Memory B cell (primary cell): Measurements from ENCODE around the gene B3GALT2.
A peak's percentile ranks its signal among the peaks of the same experiment; 100 is the strongest.

Experiments
- ATAC-seq: fragments of 150-1000 bp; cut with Tn5 transposase; 2 replicates; pipeline ENCODE4 v1.10.0; 2021; ENCODE audit warnings: low read depth, mild to moderate bottlenecking, moderate library complexity
- DNase-seq, 2 donors: peaks; one replicate each; pipeline ENCODE4 v3.0.0; 2022; ENCODE audit warnings: low spot score in 2 of 2
- H3K27ac Mint-ChIP-seq: one replicate; pipeline ENCODE4 v1.8.0; 2022; ENCODE audit warnings: mild to moderate bottlenecking, moderate library complexity, mixed read lengths
- H3K27me3 Mint-ChIP-seq: one replicate; pipeline ENCODE4 v1.8.0; 2022; ENCODE audit warnings: mixed read lengths
- H3K36me3 Mint-ChIP-seq: one replicate; pipeline ENCODE4 v1.8.0; 2022; ENCODE audit warnings: mild to moderate bottlenecking, mixed read lengths
- H3K4me1 Mint-ChIP-seq: one replicate; pipeline ENCODE4 v1.8.0; 2022; ENCODE audit warnings: mixed read lengths
- H3K4me3 Mint-ChIP-seq: one replicate; pipeline ENCODE4 v1.8.0; 2022; ENCODE audit warnings: mild to moderate bottlenecking, moderate library complexity, mixed read lengths
- H3K9me3 Mint-ChIP-seq: one replicate; pipeline ENCODE4 v1.8.0; 2022; ENCODE audit warnings: mixed read lengths

The B3GALT2 gene

DNA sequence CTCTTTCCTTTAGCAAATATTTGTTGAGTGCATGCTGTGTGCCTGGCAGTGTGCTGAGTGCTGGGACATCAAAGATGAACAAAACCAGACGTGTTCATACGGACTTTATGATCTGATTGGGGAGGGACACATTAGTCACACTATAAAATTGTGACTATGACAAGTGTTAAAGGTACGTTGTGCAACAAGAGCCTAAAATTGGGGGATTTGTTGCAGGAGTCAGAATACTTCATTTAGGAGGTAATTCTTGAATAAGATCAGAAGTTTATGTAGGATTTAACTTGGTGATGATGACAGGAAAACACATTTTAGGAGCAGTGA is 29.6 kb downstream of the B3GALT2 start:
- no peak for DNase-seq
- Mint-ChIP-seq H3K27ac (peak overlapping the region; percentile 66), H3K36me3 (peaks cover 15% of the 10 kb centered on the region), H3K4me3 (no peak overlapping the region), H3K9me3 (no peaks in the 10 kb centered on the region), H3K4me1 (peaks cover 11% of the 10 kb centered on the region), H3K27me3 (no peaks in the 10 kb centered on the region)
- no peak for ATAC-seq

- H3K9me3 Mint-ChIP-seq = no peaks in the 10 kb centered on the region
- no peak for ATAC-seq
- H3K4me1 Mint-ChIP-seq = peaks cover 11% of the 10 kb centered on the region
Observed at GRCh38 chr1:193156117-193156821, 30.1 kb downstream of the B3GALT2 start.

GRCh38 chr1:193144999-193145398 is 41.4 kb downstream of the B3GALT2 start:
- H3K27ac Mint-ChIP-seq = no peak overlapping the region
- no peak for ATAC-seq
- no peaks in the 10 kb centered on the region for H3K27me3 Mint-ChIP-seq
- DNase-seq = no peak
- peaks cover 24% of the 10 kb centered on the region for H3K36me3 Mint-ChIP-seq
- no peaks in the 10 kb centered on the region for H3K9me3 Mint-ChIP-seq
- no peak overlapping the region for H3K4me3 Mint-ChIP-seq
- H3K4me1 Mint-ChIP-seq = no peaks in the 10 kb centered on the region

More at GRCh38 chr1:193156117-193156821, 30.1 kb downstream of the B3GALT2 start:
- H3K36me3 Mint-ChIP-seq = peaks cover 18% of the 10 kb centered on the region
- H3K27ac Mint-ChIP-seq = peak overlapping the region; percentile 66
- DNase-seq = no peak
- H3K4me3 Mint-ChIP-seq = no peak overlapping the region
- no peaks in the 10 kb centered on the region for H3K27me3 Mint-ChIP-seq

- no peak for DNase-seq
Observed at GRCh38 chr1:193144361-193144938, 42.0 kb downstream of the B3GALT2 start.

DNA sequence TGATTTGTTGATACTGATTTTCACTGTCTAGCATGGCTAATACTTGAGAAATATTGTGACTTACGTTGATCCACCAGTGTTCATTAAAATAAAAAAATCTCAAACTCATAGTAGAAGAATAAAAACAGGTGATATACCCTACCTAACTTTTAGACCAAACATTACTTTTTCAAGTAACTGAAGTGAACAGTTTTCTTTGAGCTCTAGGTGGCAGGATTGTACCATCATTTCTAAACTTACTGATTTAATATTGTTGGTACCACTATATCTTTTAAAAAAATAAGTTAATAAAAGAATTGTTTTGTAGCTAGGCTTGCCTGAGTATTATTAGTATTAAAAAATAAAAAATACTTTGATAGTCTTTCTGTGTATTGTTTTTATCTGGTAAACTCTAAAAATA is 43.1 kb downstream of the B3GALT2 start:
- no peak overlapping the region for H3K4me3 Mint-ChIP-seq
- no peaks in the 10 kb centered on the region for H3K4me1 Mint-ChIP-seq
- H3K36me3 Mint-ChIP-seq = peaks cover 35% of the 10 kb centered on the region
- H3K27me3 Mint-ChIP-seq = no peaks in the 10 kb centered on the region
- no peak for DNase-seq
- H3K9me3 Mint-ChIP-seq = no peaks in the 10 kb centered on the region
- no peak overlapping the region for H3K27ac Mint-ChIP-seq
- no peak for ATAC-seq

More at GRCh38 chr1:193144361-193144938, 42.0 kb downstream of the B3GALT2 start:
- no peak for ATAC-seq
- H3K27ac Mint-ChIP-seq = no peak overlapping the region
- H3K36me3 Mint-ChIP-seq = peaks cover 30% of the 10 kb centered on the region
- H3K9me3 Mint-ChIP-seq = no peaks in the 10 kb centered on the region
- H3K4me1 Mint-ChIP-seq = no peaks in the 10 kb centered on the region
- no peaks in the 10 kb centered on the region for H3K27me3 Mint-ChIP-seq
- H3K4me3 Mint-ChIP-seq = no peak overlapping the region

DNA sequence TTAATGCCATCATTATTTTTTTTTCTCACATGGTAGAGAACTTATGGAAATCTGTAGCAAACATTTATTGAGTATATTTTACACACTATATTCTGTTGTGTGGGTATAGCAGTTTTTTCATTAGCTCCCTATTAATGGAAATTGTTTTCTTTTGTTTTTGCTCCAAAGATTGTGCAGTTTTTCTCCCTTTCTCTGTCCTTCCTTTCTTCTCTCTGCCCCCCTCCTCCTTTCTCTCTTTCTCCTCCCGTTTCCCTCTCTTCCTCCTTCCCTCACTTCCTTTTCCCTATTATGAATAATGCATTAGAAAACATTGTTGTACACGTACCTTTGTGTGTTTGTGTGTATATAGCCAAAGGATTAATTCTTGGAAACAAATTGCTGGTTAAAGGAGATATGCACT is 44.0 kb downstream of the B3GALT2 start:
- no peak overlapping the region for H3K4me3 Mint-ChIP-seq
- ATAC-seq = no peak
- no peaks in the 10 kb centered on the region for H3K4me1 Mint-ChIP-seq
- no peaks in the 10 kb centered on the region for H3K27me3 Mint-ChIP-seq
- peaks cover 37% of the 10 kb centered on the region for H3K36me3 Mint-ChIP-seq
- no peak for DNase-seq
- H3K27ac Mint-ChIP-seq = no peak overlapping the region
- no peaks in the 10 kb centered on the region for H3K9me3 Mint-ChIP-seq

GRCh38 chr1:193141804-193142203 is 44.6 kb downstream of the B3GALT2 start:
- H3K4me3 Mint-ChIP-seq = no peak overlapping the region
- H3K27me3 Mint-ChIP-seq = no peaks in the 10 kb centered on the region
- H3K36me3 Mint-ChIP-seq = peaks cover 36% of the 10 kb centered on the region
- no peak for ATAC-seq
- no peak for DNase-seq
- H3K9me3 Mint-ChIP-seq = no peaks in the 10 kb centered on the region
- H3K4me1 Mint-ChIP-seq = no peaks in the 10 kb centered on the region
- H3K27ac Mint-ChIP-seq = peak overlapping the region; percentile 53

GRCh38 chr1:193140254-193140653 is 46.2 kb downstream of the B3GALT2 start:
- ATAC-seq (no peak), DNase-seq (no peak)
- no peaks in the 10 kb centered on the region for H3K27me3 Mint-ChIP-seq
- H3K9me3 Mint-ChIP-seq = no peaks in the 10 kb centered on the region
- H3K36me3 Mint-ChIP-seq = peaks cover 27% of the 10 kb centered on the region
- H3K4me3 Mint-ChIP-seq = no peak overlapping the region
- H3K27ac Mint-ChIP-seq = no peak overlapping the region
- no peaks in the 10 kb centered on the region for H3K4me1 Mint-ChIP-seq

DNA sequence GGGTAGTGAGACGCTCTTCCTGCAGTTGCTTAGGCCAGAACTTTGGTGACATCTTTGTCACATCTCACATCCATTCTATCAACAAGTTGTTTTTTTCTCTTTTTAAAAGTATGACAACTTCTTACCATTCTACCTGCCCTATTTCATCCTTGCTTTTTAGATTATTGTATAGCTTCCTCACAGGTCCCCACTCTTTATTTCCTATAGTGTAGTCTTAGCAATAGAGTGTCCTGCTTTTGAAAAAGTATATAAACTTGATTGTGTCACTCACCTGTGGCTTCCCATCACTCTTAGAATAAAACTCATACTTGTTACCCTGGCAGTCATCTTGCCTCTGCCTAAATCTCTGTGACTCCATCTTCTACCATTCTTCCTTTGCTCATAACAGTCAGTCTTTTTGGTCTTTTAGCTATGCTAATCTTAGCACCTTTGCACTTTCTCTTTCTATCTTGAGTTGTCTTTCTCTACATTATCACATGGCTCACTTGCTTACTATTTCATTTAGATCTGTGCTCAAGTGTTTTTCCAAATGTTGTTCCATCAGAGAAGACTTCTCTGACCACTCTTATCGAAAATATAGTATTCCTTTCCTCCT is 55.0 kb downstream of the B3GALT2 start:
- peaks cover 13% of the 10 kb centered on the region for H3K4me1 Mint-ChIP-seq
- no peak overlapping the region for H3K4me3 Mint-ChIP-seq
- no peaks in the 10 kb centered on the region for H3K27me3 Mint-ChIP-seq
- peak overlapping the region; percentile 3 for H3K27ac Mint-ChIP-seq
- no peaks in the 10 kb centered on the region for H3K9me3 Mint-ChIP-seq
- ATAC-seq = no peak
- DNase-seq = no peak
- H3K36me3 Mint-ChIP-seq = peaks cover 22% of the 10 kb centered on the region
